ENCODE measurements around the gene ACSL3.

Gene ACSL3

GRCh38 chr2:222944552-222944951 is 83.7 kb downstream of the ACSL3 start:
- no peak for DNase-seq

- no peak for DNase-seq
Observed at GRCh38 chr2:222944971-222945740, 84.3 kb downstream of the ACSL3 start.

- DNase-seq, result no peak
Observed at GRCh38 chr2:222945887-222946286, 85.1 kb downstream of the ACSL3 start.

DNA sequence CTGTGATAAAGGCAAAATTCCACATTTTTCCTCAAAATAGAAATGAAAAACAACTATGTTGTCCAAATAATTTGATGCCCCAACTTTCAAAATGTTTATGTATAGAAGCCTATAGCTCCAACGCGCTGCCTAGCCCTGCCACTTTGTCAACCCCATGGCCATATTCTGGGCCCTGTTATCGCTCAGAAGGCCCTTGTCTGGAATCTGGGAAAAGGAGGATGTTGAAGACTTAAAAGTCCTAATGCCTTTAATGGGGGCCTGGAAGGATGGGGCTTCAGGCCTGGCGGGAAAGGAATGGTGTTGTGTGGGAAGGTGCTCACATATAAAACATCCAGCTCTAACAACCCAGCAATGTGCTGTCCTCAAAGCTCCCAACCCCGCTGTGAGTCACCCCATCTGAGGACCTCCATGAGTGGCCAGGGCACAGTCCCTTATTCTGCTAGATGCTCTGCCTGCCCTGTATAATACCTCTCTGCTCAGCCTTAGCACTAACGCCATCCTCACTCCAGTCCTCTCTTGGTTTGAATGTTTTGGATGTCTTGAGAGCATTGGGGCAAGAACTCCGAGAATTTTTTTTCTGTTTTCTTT is 86.0 kb downstream of the ACSL3 start:
- DNase-seq, result no peak

DNA sequence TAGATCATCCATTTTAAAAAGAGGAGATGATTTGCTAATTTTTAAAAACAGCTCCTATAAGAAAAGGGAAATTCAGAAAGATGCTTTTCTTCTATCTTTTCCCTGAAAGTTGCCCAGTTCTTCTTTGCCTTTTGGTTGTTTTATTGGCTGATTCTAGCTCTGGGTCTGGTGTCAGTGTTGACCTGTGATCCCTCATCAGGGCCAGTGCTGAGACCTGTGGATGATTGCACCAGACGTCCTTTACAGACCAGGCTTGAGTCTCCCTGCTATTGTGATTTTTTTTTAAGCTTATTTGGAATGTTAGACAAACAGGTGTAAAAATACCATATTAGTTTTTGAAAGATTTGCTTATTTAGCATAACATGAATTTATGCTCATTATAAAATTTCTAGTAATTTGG is 88.2 kb downstream of the ACSL3 start:
- DNase-seq, result no peak

- no peak for DNase-seq
Observed at GRCh38 chr2:222949690-222950323, 89.0 kb downstream of the ACSL3 start.

DNA sequence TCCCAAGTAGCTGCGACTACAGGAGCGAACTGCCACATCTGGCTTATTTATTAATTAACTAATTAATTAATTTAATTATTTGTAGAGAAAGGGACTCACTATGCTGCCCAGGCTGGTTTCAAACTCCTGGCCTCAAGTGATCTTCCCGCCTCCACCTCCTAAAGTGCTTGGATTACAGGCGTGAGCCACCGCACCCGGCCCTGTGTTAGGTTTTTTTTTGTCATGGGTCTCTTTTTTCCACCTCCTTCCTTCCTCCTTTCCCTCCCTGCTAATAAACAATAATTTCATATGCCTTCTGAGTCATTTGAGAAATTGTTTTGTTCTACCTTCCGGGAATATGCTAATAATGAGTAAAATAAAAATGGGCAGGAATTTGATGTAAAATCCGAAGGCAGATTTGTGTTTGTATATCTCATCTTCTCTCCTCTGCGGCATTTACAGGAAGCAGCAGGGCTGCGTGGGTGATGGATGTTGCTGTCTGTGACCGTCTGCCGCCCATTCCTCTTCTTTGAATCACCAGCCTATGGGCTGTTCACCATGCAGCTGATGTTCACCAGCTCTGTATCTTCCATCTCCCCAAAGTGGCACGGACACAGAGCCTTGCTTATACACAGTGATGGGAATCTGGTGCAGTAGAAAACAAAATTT is 89.9 kb downstream of the ACSL3 start:
- no peak for DNase-seq

DNA sequence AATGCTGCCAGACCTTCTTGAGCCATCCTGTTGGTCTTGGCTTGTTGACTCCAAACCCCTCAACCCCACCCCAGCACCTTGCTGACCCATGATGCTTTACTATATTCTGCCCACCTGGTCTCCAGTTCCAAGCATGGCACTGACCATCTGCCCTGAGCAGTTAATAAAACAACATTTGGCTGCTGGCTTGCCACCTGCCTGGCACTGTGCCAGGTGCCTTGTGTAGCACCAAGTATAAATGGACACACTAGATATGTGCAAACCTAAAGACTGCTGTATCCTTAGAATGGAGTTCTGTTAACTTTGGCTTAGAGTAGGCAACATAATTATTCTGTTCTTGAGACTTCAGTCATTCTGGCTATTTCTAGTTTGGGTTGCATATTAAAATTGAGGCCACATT is 91.4 kb downstream of the ACSL3 start:
- DNase-seq, result peak; percentile 4

DNA sequence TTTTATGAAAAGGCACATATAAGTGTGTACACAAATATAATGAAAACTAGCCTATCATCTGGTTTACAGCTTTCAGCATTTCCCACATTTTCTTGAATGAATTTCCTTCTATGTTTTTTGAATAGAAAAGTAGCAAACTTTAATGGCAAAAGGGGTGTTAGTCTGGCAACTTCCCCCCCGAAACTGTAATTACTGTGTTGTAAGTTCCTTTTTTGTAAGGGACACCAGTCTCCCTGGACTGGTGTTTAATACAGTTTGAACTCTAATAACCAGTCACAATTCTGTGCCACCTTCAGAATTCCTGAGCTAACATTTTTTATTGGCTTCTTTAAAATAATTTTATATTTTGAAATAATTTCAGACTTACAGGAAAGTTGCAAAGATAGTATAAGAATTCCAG is 94.2 kb downstream of the ACSL3 start:
- no peak for DNase-seq

- no peak for DNase-seq
Observed at GRCh38 chr2:222959358-222959757, 98.5 kb downstream of the ACSL3 start.

DNA sequence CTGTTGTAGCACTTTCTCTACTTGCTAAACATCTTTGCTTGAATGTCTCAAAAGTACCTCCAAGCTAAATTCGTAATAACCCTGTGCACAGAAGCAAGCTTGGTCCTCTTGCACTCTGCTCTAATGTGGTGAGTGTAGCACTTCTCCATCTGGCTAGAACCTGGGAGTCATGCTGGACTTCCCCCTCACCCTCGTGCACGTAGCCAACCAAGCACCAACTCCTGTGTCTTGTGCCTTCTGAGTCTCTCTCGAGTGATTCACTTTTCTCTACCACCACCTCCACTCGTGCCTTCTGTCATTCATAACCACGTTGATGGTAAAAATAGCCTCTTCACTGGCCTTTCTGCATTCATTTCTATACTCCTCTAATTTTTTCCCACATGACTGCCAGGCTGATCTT is 99.3 kb downstream of the ACSL3 start:
- DNase-seq, result no peak

DNA sequence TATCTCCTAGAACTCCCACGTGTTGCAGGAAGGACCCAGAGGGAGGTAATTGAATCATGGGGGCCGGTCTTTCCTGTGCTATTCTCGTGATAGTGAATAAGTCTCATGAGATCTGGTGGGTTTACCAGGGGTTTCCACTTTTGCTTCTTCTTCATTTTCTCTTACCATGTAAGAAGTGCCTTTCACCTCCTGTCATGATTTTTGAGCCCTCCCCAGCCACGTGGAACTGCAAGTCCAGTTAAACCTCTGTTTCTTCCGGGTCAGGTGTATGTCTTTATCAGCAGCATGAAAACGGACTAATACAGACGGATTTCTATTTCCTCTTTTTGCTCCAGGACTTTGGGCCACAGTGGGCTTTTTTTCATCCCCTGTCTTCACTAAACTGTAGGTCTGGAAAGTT is 102.8 kb downstream of the ACSL3 start:
- no peak for DNase-seq

DNA sequence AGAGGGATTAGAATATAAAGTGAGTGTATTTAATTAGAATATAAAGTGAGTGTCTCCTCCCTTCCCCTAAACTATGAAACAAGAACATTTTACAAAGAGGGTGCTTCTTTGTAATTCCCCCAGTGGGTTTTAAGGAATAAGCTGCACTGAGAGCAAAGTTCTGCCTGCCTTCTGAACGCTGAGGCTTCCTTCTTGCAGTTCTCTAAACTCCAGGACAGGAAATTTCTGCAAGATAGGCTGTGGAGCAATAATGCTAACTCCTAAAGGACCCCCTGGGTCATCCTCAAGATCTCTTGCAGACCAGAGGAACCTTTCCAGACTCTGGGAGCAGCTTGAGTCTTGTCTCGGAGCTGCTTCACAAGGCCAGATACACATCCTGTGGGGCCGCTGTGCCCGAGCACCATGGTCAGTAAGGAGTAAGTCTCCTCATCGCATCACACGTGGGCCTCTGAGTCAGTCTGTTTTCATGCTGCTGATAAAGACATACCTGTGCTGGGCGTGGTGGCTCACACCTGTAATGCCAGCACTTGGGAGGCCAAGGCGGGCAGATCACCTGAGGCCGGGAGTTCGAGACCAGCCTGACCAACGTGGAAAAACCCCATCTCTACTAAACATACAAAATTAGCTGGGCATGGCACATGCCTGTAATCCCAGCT is 103.7 kb downstream of the ACSL3 start:
- DNase-seq, result no peak

DNA sequence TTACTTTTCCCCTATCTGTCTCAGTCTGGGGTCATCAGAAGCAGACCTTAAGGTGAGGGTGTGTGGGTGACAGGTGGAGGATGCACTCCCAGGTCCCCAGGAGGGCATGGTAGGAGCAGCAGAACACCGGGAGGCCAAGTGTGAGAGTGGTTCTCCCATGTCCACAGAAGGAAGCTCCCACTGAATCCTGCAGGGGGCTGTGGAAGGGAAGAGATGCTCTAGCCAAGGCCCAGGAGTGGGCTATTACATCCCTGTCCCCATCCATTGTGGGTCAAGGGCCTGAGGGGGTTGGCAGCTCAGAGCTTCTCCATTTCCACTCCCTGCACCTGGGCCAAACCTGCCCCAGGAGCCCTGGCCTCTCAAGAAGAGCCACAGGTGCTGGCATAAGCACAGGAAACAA is 104.7 kb downstream of the ACSL3 start:
- no peak for DNase-seq

DNA sequence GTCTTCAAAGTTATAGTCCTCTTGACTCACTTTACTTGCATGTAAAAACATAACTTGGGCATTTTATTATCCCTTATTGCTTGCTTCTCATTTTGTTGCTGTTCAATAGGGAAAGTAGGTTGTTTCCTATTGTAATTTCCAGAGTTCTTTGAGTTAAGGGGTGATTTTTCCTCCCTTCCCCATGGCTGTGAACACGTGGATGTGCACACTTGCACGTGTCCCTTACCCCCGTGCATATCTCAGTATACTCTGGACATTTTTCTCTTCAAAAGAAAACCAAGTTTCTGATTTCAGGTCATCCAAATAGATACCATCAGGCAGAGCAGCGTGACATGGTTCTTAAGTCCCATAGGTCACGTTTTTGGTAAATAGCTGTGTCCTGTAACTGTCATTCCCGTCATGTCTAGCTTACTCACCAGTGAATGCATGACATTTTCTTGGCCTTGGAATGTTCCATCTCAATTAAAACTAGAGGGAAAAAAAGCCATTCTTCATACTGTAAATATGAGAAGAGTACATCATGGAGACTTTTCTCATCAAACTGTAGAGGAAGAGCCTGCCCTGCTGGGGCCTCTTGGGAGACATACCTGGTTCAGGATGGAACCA is 107.8 kb downstream of the ACSL3 start:
- DNase-seq, result no peak

DNA sequence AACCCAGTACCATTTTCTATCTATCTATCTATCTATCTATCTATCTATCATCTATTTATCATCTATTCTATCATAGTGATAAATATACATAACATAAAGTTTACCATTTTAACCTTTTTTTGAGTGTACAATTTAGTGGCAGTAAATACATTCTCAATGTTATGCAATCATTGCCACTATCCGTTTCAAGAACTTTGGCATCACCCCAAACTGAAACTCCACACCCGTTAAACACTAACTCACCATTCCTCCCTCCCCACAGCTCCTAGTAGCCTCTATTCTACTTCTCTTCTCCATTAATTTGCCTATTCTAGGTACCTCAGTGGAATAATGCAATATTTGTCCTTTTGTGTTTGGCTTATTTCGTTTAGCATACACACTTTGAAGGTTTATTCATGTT is 108.7 kb downstream of the ACSL3 start:
- DNase-seq, result no peak

- no peak for DNase-seq
Observed at GRCh38 chr2:222972420-222972819, 111.6 kb downstream of the ACSL3 start.

DNA sequence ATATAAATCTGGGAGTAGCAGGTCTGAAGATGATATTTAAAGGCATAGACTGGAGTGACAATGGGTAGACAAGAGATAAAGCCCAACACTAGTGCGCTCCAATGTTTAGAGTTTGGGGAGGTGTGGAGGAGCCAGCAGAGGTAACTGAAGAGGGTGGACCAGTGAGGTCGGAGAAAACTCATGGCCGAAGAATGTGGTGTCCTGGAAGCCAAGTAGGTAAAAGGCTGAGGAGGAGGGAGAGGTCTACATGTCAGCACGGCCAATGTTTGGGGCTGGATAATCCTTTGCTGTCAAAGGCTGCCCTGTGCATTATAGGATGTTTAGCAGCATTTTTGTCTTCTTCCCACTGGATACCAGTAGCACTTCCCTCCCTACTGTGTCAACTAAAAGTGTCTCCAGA is 112.4 kb downstream of the ACSL3 start:
- DNase-seq, result no peak

- DNase-seq, result no peak
Observed at GRCh38 chr2:222973733-222974132, 112.9 kb downstream of the ACSL3 start.

DNA sequence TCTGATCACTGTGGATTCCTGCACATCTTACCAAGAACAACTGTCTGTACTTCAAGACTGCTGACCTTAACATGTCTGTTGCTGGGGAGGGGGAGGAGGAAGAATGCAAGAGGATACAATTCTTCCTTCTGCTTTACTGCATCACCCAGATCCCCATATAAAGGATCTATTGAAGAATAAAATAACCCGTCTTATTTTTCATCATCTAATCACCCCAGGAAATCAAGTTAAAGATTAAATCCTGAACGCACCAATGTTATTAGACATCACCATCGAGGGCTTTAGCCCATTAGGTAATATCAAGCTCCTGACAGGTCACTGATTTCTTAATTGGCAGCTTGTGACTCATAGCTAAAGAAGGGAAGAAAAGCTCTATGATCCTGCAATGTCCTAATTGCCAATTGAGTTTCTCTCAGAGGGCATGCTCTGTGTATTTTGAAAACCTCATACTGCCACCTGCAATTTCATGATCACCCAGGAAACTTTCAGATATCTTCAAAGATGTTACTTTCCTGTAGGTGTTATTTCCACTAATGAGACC is 115.8 kb downstream of the ACSL3 start:
- DNase-seq, result no peak

DNA sequence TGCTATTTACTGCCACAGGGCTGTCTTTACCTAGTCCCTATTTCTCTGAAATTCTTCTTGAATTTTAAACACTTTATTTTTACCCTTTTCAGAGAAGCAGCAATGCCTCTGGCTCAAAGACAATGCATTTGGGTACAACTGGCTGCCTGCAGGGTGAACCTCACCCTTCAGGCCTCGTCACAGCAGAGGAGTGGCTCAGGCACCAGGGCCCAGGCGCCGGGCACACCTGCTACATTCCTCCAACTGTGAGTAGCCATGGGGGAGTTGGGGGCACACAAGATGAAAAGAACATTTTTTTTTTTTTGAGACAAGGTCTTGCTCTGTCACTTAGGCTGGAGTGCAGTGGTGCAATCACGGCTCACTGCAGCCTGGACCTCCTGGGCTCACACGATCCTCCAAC is 116.3 kb downstream of the ACSL3 start:
- no peak for DNase-seq

DNA sequence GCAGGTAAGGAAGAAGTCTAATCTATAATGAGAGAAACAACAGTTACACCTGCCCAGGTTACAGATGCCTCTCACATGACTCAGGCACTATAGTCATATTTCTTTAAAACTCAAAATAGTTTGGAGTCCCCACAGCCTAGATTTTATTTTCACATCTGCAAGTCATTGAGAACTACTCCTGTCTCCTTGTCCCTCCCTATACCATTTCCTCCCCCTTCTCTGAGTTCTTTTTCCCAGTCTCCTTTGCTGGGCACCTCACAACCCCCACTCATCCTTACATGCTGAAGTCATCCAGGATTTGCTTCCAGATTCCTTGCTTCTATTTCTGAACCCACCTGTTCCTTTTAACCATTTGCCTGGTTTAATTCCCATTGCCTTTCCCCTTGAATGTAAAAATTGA is 118.0 kb downstream of the ACSL3 start:
- no peak for DNase-seq

DNA sequence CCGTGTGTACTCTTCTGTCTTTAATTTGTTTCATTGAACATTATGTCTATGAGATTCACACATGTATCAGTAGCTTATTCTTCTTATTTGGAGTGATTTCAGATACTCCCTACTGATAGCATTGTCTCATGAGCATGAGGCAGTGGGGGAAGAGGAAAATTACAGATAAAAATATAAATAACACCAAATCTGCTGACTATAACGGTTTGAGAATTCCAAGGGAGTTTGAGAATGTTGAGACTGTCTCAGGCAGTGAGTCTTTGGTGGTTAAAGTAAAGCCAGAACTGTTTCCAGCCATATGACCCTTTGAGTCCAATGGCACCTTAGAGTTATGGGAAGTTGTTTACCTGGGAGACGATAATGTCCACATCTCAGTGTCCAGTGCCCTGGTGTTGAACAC is 118.6 kb downstream of the ACSL3 start:
- no peak for DNase-seq

Measured in NCI-H2171 (cell line).